ENCODE results near the gene ANKRD1. TPM values are rescaled to one million over a fixed set of nuclear protein-coding genes. Genes with fewer than 3 reads are reported as not detected.

Gene ANKRD1
- total and polyA plus RNA-seq, 2 donors (not counting 1 experiment from before 2014, with no cell fraction given), result not detected

DNA sequence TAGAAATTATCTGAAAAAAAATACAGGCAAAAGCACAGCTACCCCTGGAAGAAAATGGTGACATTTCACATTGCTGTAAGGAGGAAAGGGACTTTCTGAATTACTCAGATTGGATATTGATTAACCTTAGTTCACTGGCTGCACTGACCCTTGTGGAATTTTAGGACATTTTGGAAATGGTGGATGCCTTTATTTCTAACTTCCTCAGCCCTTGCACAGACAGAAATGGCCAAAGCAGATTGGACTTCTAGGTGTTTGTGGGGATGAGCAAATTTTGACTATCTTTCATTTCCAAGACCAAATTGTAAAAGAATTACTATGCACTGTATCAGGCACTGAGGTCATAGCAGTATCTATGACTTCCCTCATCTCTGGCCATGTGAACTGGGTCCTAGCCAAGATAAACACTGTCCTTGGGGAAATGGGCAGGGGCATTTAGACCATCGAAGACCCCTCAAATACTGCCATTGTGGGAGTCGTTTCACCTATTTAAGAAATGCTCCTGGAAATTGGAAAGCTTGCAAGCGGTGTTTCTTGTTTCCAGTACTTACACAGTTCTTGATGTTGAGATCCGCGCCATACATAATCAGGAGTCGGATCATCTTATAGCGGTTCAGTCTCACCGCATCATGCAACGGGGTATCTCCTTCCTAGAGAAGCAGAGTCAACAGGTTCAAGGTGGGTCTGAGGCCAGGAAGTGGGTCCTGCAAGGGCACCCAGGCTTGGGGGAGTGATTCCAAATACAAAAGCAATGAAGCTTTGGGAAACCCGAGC is 5.7 kb downstream of the ANKRD1 start:
- H3K4me2 ChIP-seq (replicated peaks; ENCODE audit: low read depth, low read length, poor library complexity, severe bottlenecking), result no peak overlapping the region
- TF ChIP-seq, protein P1, sequence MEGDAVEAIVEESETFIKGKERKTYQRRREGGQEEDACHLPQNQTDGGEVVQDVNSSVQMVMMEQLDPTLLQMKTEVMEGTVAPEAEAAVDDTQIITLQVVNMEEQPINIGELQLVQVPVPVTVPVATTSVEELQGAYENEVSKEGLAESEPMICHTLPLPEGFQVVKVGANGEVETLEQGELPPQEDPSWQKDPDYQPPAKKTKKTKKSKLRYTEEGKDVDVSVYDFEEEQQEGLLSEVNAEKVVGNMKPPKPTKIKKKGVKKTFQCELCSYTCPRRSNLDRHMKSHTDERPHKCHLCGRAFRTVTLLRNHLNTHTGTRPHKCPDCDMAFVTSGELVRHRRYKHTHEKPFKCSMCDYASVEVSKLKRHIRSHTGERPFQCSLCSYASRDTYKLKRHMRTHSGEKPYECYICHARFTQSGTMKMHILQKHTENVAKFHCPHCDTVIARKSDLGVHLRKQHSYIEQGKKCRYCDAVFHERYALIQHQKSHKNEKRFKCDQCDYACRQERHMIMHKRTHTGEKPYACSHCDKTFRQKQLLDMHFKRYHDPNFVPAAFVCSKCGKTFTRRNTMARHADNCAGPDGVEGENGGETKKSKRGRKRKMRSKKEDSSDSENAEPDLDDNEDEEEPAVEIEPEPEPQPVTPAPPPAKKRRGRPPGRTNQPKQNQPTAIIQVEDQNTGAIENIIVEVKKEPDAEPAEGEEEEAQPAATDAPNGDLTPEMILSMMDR (IDR thresholded peaks at IDR 0.05), result no peak
- no peak for TF ChIP-seq EZH2 (IDR thresholded peaks at IDR 0.05; ENCODE audit: borderline replicate concordance, insufficient read depth, low read depth, low read length, poor library complexity, severe bottlenecking)

DNA sequence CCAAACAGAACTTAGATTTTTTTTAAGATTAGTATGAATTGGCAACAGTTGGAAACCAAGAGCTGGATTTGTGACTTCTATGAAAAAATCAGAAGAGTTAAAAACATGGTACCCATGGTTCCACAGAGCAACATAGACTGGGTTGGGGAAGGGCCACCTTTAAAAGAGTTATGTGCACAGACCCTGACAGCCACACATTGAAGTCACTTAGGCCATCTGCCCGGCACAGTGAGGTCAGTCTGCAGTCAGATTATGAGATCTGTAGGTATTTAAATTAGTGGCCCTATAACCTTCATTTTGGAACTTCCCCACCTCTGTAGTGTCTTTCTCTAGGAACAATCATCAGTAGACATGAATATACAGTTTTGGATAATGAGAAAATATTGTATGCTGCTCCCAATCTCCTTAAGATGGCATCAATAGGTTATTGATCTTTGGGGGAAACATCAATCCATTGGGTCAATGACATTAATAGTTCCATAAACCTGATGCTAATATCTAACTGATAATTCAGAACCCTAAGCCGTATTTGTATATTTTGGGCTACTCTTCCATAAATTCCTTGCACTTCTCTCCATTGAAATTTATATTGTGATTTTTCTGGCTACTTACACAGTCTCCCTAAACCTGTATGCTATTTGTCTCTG is 7.0 kb downstream of the ANKRD1 start:
- Histone ChIP-seq H3K27me3 (replicated peaks in 1 of 4; ENCODE audit: control extremely low read depth in 1 of 4, control insufficient read depth in 3 of 4, insufficient read depth in 4 of 4, low read length in 3 of 4) (no peaks in the 10 kb centered on the region), H4K20me1 (ENCODE audit: control insufficient read depth, insufficient read depth, low read length, poor library complexity, severe bottlenecking) (no peaks in the 10 kb centered on the region), H3K79me2 (ENCODE audit: control insufficient read depth, insufficient read depth, low read length) (no peaks in the 10 kb centered on the region), H3K4me2 (replicated peaks; ENCODE audit: low read depth, low read length, poor library complexity, severe bottlenecking) (no peak overlapping the region), H2AFZ (ENCODE audit: insufficient read depth, low read depth, low read length, poor library complexity, severe bottlenecking) (no peak overlapping the region), H3K4me3 (ENCODE audit: control extremely low read depth in 1 of 5, extremely low read depth in 1 of 5, insufficient read depth in 1 of 5, low read depth in 2 of 5, low read length in 4 of 5) (no peak overlapping the region), H3K27ac (ENCODE audit: low read length in 2 of 2) (no peak overlapping the region), H3K9ac (ENCODE audit: low read length) (no peak overlapping the region), H3K4me1 (ENCODE audit: control insufficient read depth in 2 of 2, insufficient read depth in 2 of 2, low read length in 2 of 2) (peaks cover 0 to 3% of the 10 kb centered on the region in 2 donors), H3K9me3 (ENCODE audit: control extremely low read depth in 1 of 3, control insufficient read depth in 2 of 3, insufficient read depth in 1 of 3, low read length in 2 of 3) (no peaks in the 10 kb centered on the region), H3K36me3 (replicated peaks in 1 of 2; ENCODE audit: control extremely low read depth in 1 of 2, control insufficient read depth in 1 of 2, extremely low read depth in 1 of 2, insufficient read depth in 2 of 2, low read length in 1 of 2) (no peaks in the 10 kb centered on the region)
- Mint-ChIP-seq H3K4me1 (peaks cover 10% of the 10 kb centered on the region), H3K27me3 (no peaks in the 10 kb centered on the region), H3K4me3 (no peak overlapping the region), H3K9me3 (ENCODE audit: insufficient read depth) (no peaks in the 10 kb centered on the region), H3K27ac (no peak overlapping the region)
- ChIA-PET POLR2A (no interaction called here), CTCF (interaction anchor here (6.2 kb wide), 1 partner anchor 337 kb away, joined by 100 read pairs; no protein-coding TSS in a partner anchor)
- TF ChIP-seq, protein P1 (IDR thresholded peaks at IDR 0.05), result no peak
- TF ChIP-seq EZH2 (IDR thresholded peaks at IDR 0.05; ENCODE audit: borderline replicate concordance, insufficient read depth, low read depth, low read length, poor library complexity, severe bottlenecking), result no peak
- intact Hi-C loops (cut with micrococcal nuclease), result loop anchor here (5.0 to 10.0 kb wide), 3 partner anchors 93 to 721 kb away; partner anchors contain the start of gene PPP1R3C
- WGBS (ENCODE audit: insufficient coverage), result no CpG with 5 or more reads among the region's 2 CpGs
- DNase-seq, result no peak
- no peak for ATAC-seq (ENCODE audit: low read depth)

More for the DNA sequence above, 5.7 kb downstream of the ANKRD1 start:
- Mint-ChIP-seq H3K9me3 (ENCODE audit: insufficient read depth) (no peaks in the 10 kb centered on the region), H3K4me1 (peaks cover 10% of the 10 kb centered on the region), H3K27me3 (no peaks in the 10 kb centered on the region), H3K4me3 (no peak overlapping the region), H3K27ac (no peak overlapping the region)
- ChIA-PET POLR2A (no interaction called here), CTCF (no interaction called here)
- WGBS (ENCODE audit: insufficient coverage), result 91% methylated on average over 6 of the region's 10 CpGs
- Histone ChIP-seq H3K36me3 (replicated peaks in 1 of 2; ENCODE audit: control extremely low read depth in 1 of 2, control insufficient read depth in 1 of 2, extremely low read depth in 1 of 2, insufficient read depth in 2 of 2, low read length in 1 of 2) (no peaks in the 10 kb centered on the region), H3K27me3 (replicated peaks in 1 of 4; ENCODE audit: control extremely low read depth in 1 of 4, control insufficient read depth in 3 of 4, insufficient read depth in 4 of 4, low read length in 3 of 4) (no peaks in the 10 kb centered on the region), H3K27ac (ENCODE audit: low read length in 2 of 2) (no peak overlapping the region), H4K20me1 (ENCODE audit: control insufficient read depth, insufficient read depth, low read length, poor library complexity, severe bottlenecking) (no peaks in the 10 kb centered on the region), H2AFZ (ENCODE audit: insufficient read depth, low read depth, low read length, poor library complexity, severe bottlenecking) (no peak overlapping the region), H3K4me3 (ENCODE audit: control extremely low read depth in 1 of 5, extremely low read depth in 1 of 5, insufficient read depth in 1 of 5, low read depth in 2 of 5, low read length in 4 of 5) (no peak overlapping the region), H3K9ac (ENCODE audit: low read length) (no peak overlapping the region), H3K4me1 (ENCODE audit: control insufficient read depth in 2 of 2, insufficient read depth in 2 of 2, low read length in 2 of 2) (peaks cover 0 to 3% of the 10 kb centered on the region in 2 donors), H3K9me3 (ENCODE audit: control extremely low read depth in 1 of 3, control insufficient read depth in 2 of 3, insufficient read depth in 1 of 3, low read length in 2 of 3) (no peaks in the 10 kb centered on the region), H3K79me2 (ENCODE audit: control insufficient read depth, insufficient read depth, low read length) (no peaks in the 10 kb centered on the region)
- ATAC-seq (ENCODE audit: low read depth) (no peak), DNase-seq (no peak)
- intact Hi-C loops (cut with micrococcal nuclease), result loop anchor here (5.0 to 10.0 kb wide), 3 partner anchors 92 to 720 kb away; partner anchors contain the start of gene PPP1R3C

All from B cell (primary cell).